ENCODE measurements around the gene HOXA9. TPM values are rescaled to one million over a fixed set of nuclear protein-coding genes. Genes with fewer than 3 reads are reported as not detected.

The HOXA9 gene
- total and polyA plus RNA-seq, 8 donors, result 0.25 to 68.1 TPM; not detected in 6

- no peak for DNase-seq
- TF ChIP-seq POLR2A (IDR thresholded peaks at IDR 0.05), result no peak
- TF ChIP-seq CTCF (IDR thresholded peaks at IDR 0.05), result no peak
- no peak overlapping the region for H3K4me3 ChIP-seq
- H3K4me1 ChIP-seq, result peaks cover 13 to 26% (median 19%) of the 10 kb centered on the region in 4 donors
- peaks cover 19 to 100% (median 69%) of the 10 kb centered on the region in 3 donors for H3K27me3 ChIP-seq
- intact Hi-C loops (cut with DNase I; ENCODE audit: low total_unique reads), result no loop called here
- 8 to 20% (median 12%) methylated on average over 23 to 52 of the region's 52 CpGs for WGBS, 5 donors
- no peak overlapping the region for H3K27ac ChIP-seq
- H3K9me3 ChIP-seq, result no peaks in the 10 kb centered on the region
- H3K36me3 ChIP-seq, result no peaks in the 10 kb centered on the region
These were observed 47.4 kb upstream of the HOXA9 start for GRCh38 chr7:27212497-27213432.

GRCh38 chr7:27211764-27212204 is 46.4 kb upstream of the HOXA9 start:
- H3K36me3 ChIP-seq, result no peaks in the 10 kb centered on the region
- peaks cover 13 to 26% (median 19%) of the 10 kb centered on the region in 4 donors for H3K4me1 ChIP-seq

GRCh38 chr7:27211084-27211446 is 45.7 kb upstream of the HOXA9 start:
- Histone ChIP-seq H3K27ac (no peak overlapping the region), H3K27me3 (peaks cover 25 to 100% (median 82%) of the 10 kb centered on the region in 3 donors), H3K36me3 (no peaks in the 10 kb centered on the region), H3K4me1 (peaks cover 13 to 26% (median 19%) of the 10 kb centered on the region in 4 donors), H3K4me3 (peak overlapping the region in 1 of 4 donors; percentile 27), H3K9me3 (no peaks in the 10 kb centered on the region)
- intact Hi-C loops (cut with DNase I; ENCODE audit: low total_unique reads), result no loop called here
- TF ChIP-seq EP300 (IDR thresholded peaks at IDR 0.05), result no peak
- TF ChIP-seq POLR2AphosphoS5 (IDR thresholded peaks at IDR 0.05), result no peak
- TF ChIP-seq CTCF (IDR thresholded peaks at IDR 0.05), result no peak
- TF ChIP-seq POLR2A (IDR thresholded peaks at IDR 0.05), result no peak
- no peak for DNase-seq
- 64 to 87% (median 74%) methylated on average over 1 of the region's 1 CpG for WGBS, 5 donors

More at GRCh38 chr7:27211764-27212204, 46.4 kb upstream of the HOXA9 start:
- WGBS, 5 donors, result 18 to 39% (median 24%) methylated on average over 3 of the region's 3 CpGs
- H3K27me3 ChIP-seq, result peaks cover 19 to 100% (median 76%) of the 10 kb centered on the region in 3 donors
- no peak overlapping the region for H3K27ac ChIP-seq
- H3K4me3 ChIP-seq, result no peak overlapping the region
- TF ChIP-seq EP300 (IDR thresholded peaks at IDR 0.05) (no peak), POLR2AphosphoS5 (IDR thresholded peaks at IDR 0.05) (no peak), POLR2A (IDR thresholded peaks at IDR 0.05) (no peak), CTCF (IDR thresholded peaks at IDR 0.05) (no peak)
- DNase-seq, result no peak
- H3K9me3 ChIP-seq, result no peaks in the 10 kb centered on the region
- intact Hi-C loops (cut with DNase I; ENCODE audit: low total_unique reads), result no loop called here

GRCh38 chr7:27210441-27211083 is 45.2 kb upstream of the HOXA9 start:
- Histone ChIP-seq H3K4me3 (peak overlapping the region; percentile 7 to 29 (median 24)), H3K27me3 (peaks cover 30 to 100% (median 87%) of the 10 kb centered on the region in 3 donors), H3K27ac (no peak overlapping the region), H3K36me3 (no peaks in the 10 kb centered on the region), H3K9me3 (peaks cover 0 to 4% (median 0%) of the 10 kb centered on the region in 4 donors), H3K4me1 (peaks cover 13 to 30% (median 21%) of the 10 kb centered on the region in 4 donors)
- intact Hi-C loops (cut with DNase I; ENCODE audit: low total_unique reads), result no loop called here
- TF ChIP-seq CTCF (IDR thresholded peaks at IDR 0.05) (peak in 5 of 7 experiments; percentile 20 to 78 (median 61)), POLR2AphosphoS5 (IDR thresholded peaks at IDR 0.05) (no peak)
- peak in 1 of 2 donors; percentile 71 for DNase-seq
- 7 to 13% (median 9%) methylated on average over 26 to 32 of the region's 32 CpGs for WGBS, 5 donors

All from stomach (tissue), 9 donors.